Activated CD4-positive, CD25-positive, alpha-beta regulatory T cell treated with anti-CD3 and anti-CD28 coated beads, Interleukin-2, amount 50 U/mL, for 24 hours (primary cell): Measurements from ENCODE around the gene CHKB.
"Not testable (repeated sequence)": the region's sequence is repeated elsewhere in the genome, so short reads cannot be mapped to it uniquely, and the experiment has no call there.

Experiments used
- ATAC-seq, 2 donors: fragments of 150-1000 bp; cut with Tn5 transposase; one replicate each; pipeline ENCODE4 v1.10.0; 2021; ENCODE audit warnings: mild to moderate bottlenecking in 1 of 2, moderate library complexity in 1 of 2

Gene CHKB

DNA sequence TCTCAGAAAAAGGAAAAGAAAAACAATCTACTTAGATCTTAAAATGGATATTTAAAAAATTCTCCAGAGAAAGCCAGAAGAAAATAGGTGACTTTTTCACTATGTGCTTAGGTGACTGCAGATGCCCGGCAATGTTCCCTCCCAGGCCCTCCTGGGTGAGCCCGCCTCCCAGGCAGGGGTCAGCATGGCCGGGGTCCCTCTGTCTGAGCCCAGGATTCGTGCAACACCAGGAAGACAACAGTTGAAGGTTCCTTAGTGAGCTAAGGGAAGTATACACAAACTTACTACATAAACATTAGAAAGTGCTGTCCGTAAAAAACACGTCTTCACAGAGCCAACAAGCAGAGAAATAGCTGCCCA, 29.5 kb upstream of the CHKB start:
- ATAC-seq: no peak

DNA sequence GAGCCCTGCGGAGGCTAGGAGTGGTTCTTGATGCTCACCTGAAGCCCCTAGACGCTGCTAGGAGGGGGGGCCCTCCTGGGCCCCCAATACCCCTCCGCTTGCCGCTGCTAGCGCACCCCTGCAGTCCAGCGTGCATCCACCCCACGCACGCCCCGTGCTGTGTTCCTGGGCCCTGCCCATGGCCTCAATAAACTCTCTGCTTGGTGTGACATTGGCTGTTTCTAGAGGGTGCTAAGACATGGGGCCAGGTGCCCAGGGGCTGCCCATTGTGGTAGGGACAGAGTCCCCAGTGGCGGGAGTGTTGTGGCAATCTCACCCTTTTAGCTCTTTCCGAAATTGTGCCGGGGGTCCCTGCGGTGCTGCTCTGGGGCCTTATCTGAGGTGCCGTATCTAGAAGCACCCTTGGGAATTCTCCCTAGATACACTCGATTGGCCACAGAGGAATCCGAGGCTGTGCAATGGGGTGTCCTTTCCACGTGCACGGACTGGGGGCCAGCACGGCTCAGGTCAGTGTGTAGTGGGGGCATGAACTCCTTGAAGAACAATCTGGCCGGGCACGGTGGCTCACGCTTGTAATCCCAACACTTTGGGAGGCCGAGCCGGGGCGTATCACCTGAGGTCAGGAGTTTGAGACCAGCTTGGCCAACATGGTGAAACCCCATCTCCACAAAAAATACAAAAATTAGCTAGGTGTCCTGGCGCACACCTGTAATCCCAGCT, 28.9 kb upstream of the CHKB start:
- no peak for ATAC-seq

DNA sequence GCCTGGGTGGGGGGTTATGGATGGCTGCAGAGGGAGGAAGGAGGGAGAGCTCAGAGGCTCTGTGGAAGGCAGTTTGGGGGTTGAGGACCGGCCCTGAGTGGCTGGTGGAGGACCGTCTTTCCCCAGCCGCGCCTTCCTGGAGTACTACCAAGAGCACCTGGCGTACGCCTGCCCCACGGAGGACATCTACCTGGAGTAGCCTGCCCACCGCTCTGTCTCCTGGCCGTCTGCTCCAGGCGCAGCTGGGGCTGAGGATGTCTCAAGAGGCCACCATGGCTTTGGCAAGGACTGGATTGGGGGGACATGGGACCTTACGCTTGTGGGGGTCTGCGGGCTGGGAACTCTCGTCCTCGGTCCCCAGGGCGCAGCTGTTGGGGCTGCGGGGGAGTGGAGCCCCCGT, 27.9 kb upstream of the CHKB start:
- ATAC-seq: no peak

DNA sequence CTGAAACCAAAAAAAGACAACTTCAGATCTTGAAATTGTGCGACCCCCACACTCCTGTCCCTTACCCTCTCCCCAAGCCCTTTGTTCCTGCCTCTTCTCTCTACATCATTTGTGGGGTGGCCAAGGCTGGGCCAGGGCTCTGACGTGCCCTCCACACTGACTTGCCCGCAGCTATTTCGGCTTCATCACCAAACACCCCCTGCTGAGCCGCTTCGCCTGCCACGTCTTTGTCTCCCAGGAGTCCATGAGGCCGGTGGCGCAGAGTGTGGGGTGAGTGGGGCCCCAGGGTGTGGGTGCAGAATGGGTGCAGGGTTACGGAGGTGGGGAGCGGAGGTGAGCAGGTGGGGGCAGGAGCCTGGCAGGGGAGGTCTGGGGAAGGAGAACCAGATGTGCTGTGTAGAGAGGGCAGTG, 27.4 kb upstream of the CHKB start:
- no peak for ATAC-seq

DNA sequence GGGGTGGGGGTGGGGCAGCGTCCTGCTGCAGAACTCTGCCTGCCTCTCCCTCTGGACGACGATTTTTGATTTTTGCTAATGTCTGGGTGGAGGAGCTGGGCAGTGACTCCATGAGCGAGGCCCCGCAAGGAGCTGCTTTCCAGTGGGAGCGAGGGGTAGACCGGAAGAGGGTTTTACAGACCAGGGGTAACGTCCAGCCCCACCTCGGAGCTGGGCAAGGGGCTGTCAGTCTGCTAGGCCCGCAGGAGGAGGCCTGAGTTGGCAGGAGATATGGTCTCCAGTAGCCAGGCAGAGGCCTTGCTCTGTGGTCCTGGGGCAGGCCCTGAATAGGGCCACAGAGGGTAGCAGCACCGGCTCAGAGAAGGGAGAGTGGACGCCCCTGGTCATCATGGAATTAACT, 26.9 kb upstream of the CHKB start:
- no peak for ATAC-seq

DNA sequence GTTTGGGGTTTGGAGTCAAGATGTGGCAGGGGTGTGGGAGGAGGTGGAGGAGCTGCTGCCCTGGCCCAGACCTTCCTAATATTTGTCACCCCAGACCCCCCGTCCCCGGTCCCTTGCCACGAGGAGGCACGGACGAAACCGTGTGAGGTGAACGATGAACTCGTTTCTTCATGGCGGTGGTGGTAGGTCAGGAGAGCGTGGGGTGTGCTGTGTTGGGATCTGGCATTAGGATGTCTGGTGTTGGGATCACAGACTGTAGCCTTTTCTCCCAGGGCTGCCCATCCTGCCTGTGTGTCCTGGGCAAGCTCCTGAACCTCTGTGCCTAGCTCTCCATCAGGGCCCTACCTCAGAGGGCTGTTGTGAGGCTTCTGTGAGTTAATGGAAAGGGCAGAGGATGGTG, 26.3 kb upstream of the CHKB start:
- no peak for ATAC-seq

DNA sequence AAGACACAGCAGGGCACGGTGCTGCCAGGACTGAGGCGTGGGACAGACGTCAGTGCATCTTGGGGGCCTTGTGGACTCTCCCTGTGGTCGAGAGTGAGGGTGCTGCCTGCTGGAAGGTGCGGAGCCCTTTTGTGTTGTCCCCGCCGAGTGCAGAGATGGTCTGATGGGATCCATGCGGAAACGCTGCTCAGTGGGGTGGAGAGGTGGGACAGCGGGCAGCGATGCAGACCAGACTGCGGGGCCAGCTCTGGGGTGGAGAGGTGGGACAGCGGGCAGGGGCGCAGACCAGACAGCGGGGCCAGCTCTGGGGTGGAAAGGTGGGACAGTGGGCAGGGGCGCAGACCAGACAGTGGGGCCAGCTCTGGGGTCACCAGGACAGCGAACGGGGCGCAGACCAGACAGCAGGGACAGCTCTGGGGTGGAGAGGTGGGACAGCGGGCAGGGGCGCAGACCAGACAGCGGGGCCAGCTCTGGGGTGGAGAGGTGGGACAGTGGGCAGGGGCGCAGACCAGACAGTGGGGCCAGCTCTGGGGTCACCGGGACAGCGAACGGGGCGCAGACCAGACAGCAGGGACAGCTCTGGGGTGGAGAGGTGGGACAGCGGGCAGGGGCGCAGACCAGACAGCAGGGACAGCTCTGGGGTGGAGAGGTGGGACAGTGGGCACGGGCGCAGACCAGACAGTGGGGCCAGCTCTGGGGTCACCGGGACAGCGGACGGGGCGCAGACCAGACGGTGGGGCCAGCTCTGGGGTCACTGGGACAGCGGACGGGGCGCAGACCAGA, 25.6 kb upstream of the CHKB start:
- ATAC-seq: not testable (repeated sequence)

DNA sequence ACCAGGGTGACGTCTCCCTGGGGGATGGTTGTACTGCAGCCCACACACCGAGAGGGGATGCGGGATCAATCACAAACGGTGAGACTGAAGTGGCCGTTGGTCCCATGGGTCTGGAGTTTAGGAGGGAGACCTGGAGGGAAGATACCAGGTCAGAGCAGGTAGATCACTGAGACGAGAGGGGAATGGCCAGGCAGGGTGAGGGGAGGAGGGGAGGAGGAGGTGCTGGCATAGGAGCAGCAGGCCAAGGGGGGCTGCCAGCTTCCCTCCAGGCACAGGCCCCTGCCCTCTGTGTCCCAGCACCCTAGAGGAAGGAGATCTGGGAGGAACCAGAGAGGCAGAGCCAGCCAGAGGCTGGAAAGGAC, 25.0 kb upstream of the CHKB start:
- no peak for ATAC-seq

DNA sequence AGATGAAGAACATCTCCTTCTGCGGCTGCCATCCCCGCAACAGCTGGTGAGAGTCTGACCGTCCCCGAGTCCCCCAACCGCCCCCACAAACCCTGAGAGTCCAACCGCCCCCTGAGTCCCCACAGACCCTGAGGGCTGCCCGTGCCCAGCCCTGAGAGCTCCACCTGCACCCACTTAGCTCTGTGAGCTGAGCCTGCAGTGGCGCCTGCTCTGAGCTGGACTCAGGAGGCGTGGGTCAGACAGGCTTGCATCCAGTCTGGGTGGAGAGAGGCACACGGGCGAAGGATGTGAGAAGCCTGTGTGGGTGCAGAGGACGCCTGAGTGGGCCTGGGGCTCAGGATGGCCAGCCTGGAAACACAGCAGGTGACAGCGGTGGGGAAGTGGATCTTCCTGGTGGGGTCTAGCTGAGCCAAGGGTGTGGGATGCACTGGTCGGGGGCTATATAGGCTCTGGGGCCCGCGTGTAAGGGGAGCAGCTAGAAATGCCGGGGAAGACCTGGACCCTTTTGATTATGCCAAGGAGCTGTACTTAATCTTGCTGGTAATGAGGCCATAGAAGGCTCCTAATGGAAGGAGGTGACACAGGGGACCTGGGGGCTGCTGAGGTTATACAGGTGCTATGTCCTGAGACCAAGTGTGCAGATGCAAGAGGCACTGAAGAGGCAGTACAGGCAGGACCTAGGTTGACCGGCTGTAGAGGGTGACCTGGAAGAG, 24.5 kb upstream of the CHKB start:
- ATAC-seq: no peak

DNA sequence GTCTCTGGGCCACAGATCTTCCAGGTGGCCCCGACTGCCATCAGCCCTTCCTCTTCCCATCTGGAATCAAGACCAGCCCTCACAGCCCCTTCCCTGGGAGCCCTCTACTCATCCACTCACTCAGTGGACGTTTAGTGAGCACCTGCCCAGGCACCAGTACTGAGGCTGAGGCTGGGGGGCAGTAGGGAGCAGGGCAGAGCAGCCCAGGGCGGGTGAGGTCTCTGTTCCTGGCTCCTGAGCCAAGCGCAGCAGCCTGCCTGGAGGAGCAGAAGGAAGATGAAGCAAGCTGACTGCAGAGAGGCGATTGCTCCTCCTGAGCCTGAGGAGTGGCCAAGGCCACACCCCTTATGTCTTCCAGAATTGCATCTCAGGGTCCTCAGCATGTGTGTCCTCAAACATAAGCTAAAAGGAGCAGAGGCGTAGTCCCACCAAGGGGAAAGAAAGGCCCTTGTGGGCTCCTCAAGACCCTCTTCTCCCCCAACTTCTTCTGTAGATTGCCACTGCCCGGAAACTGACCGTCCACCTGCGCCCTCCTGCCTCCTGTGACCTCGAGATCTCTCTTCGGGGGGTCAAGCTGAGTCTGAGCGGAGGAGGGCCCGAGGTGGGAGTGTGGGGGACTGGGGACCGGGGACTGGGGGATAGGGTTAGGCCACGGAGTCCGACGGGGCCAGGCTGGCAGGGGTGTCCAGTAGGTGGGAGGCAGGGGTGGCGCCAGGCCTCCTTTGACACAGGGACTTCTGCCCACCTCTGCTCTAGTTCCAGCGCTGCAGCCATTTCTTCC, 23.7 kb upstream of the CHKB start:
- no peak for ATAC-seq

DNA sequence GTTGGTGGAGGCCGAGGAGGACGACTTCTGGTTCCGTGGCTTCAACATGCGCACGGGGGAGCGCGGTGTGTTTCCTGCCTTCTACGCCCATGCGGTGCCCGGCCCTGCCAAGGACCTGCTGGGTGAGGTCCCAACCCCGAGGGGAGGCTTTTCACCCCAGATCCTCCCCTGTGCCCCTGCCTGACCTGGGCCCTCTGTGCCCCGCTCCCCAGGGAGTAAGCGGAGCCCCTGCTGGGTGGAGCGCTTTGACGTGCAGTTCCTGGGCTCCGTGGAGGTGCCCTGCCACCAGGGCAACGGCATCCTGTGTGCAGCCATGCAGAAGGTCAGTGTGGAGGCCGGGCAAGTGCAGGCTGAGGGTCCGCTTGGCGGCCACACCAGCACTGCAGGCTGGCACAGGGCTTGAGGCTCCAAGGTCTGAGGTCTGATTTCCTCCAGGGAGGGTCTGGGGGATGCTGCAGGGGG, 23.0 kb upstream of the CHKB start:
- ATAC-seq: no peak

DNA sequence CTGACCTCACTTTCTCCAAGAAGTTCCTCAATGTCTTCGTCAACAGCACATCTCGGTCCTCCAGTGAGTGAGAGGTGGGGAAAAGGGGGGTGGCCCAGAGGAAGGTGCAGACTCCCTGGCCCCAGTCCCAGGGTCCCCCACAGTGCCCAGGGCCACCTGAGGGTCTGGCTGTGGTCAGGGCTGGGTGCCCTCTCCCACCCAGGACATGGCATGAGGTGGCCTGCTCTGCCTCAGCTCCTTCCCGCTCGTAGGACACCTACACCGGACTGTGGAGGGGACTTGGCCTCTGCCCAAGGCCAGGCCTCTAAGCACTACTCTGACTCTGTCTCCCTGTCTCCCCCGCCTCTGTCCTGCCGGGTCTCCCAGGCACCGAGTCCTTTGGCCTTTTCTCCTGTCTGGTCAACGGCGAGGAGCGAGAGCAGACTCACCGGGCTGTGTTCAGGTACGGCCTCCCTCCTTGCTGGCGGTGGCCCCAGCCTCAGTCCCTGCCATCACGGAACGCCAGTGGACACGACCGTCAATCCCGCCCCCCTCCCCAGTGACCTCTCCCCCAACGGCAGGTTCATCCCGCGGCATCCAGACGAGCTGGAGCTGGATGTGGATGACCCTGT, 22.5 kb upstream of the CHKB start:
- ATAC-seq: no peak

DNA sequence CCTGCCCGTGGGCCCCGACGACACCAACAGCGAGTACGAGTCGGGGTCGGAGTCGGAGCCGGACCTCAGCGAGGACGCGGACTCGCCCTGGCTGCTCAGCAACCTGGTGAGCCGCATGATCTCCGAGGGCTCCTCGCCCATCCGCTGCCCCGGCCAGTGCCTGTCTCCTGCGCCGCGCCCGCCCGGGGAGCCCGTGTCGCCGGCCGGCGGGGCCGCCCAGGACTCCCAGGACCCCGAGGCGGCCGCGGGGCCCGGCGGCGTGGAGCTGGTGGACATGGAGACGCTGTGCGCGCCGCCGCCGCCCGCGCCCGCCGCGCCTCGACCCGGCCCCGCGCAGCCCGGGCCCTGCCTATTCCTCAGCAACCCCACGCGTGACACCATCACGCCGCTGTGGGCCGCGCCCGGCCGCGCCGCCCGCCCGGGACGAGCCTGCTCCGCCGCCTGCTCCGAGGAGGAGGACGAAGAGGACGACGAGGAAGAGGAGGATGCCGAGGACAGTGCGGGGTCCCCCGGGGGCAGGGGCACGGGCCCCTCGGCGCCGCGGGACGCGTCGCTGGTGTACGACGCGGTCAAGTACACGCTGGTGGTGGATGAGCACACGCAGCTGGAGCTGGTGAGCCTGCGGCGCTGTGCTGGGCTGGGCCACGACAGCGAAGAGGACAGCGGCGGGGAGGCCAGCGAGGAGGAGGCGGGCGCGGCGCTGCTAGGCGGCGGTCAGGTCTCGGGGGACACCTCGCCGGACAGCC, 21.8 kb upstream of the CHKB start:
- ATAC-seq: no peak

DNA sequence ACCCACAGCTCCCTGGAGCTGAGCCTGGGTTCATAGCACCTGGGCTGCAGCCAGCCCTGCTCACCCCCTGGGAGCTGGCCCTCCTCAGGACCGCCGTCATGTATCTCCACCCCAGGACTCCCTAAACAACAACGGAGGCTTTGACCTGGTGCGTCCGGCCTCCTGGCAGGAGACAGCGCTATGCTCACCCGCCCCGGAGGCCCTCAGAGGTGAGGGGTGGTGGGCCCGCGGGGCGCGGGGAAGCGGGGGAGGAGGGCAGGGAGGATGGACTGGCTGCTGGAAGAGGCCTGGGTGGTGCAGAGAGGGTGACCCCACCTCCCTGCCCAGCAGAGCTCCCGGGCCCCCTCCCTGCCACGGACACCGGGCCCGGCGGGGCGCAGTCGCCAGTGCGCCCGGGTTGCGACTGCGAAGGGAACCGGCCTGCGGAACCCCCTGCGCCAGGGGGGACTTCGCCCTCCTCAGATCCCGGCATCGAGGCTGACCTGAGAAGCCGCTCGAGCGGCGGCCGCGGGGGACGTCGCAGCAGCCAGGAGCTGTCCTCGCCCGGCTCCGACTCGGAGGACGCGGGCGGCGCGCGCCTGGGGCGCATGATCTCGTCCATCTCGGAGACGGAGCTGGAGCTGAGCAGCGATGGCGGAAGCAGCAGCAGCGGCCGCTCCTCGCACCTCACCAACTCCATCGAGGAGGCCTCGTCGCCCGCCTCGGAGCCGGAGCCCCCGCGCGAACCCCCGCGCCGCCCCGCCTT, 21.0 kb upstream of the CHKB start:
- no peak for ATAC-seq

DNA sequence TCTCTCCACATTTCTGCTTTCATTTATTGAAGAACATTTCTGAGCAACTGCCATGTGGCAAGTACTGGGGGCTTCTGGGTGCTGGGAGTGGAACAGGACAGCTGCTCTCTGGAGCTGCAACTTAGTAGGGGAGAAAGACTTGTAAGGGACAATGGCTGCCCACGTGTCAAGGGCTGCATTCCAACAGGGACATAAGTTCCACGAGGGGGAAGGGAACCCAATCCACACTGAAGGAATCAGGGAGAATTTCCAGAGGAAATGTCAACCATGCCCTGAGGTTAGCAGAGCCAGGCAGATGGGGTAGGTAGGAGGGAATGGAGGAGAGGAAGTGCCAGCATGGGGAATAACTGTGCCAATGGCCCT, 19.7 kb upstream of the CHKB start:
- no peak for ATAC-seq

DNA sequence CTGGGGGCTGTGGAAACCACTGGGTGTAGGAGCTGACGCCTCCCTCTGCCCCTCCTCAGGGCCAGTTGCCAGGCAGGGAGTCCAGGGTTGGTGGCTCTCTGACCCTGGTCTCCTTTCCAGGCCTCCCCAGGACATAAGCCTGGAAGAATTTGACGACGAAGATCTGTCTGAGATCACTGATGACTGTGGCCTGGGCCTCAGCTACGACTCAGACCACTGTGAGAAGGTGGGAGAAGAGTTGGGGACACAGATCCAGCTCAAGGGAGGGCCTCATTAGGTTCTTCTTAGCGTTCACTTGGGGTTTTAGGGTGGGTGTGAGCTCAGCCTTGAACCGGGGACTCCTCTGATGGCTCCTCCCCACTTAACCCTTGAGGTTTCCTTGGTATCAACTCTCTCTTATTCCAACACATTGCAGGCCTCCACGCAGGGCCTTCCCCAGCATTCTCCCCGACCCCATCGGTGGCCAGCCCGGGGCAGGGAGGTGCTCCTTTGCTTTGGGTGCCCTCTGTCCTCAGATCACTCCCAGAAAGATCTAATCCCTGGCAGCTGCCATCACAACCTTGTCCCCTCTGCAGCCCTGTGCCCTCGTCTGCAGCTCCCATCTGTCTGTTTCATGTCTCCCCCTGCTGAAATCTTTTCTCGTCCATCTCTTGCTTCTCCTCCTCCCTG, 19.2 kb upstream of the CHKB start:
- ATAC-seq: no peak

DNA sequence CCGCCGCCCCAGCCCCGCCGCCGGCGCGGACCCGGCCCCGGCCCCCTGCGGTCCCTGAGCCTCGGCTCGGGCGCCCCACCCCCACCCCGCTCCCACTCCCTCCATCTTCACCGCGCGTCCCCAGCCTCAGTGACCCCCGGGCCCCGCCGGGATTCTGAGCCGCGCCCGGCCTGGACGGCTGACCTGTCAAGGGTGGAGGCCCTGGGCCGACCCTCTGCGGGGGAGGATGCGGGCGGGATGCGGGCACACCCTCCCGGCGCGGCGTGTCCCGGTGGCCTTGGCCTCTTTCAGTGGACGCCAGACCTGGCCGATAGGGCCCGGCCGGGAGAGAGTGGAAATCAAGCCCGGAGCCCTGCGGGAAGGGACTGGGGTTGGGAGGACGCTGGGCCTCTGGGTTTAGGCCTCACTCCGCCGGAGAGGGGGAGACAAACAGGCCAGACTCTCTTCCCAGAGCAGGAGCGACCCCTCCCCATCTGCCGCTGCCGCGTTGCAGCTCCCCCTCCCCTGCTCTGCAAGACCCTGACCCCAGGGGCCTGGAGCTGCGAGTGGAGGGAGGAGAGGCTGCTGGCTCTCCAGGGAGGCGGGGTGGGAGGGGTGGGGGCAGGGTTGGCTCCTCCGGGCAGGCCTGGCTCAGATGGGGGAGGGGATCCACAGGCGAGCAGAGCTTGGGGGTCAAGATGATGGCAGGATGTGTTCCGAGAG, 18.5 kb upstream of the CHKB start:
- ATAC-seq: no peak

DNA sequence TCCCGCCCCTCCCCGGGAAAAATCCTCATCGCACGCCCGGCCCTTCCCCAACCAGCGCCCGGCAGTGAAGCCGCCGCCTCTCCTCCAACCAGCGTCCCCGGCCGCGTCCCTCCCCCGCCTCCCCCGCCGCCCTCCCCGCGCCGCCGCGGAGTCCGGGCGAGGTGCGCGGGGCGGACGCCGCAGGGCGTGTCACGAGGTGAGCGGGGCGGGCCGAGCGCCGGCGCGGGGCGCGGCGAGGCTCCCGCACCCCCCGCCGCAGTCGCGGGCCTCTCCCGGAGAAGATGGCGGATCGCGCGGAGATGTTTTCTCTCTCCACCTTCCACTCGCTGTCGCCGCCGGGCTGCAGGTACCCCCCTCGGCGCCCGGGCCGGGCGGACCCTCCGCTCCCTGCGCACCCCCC, 17.9 kb upstream of the CHKB start, which contains the start of gene MAPK8IP2:
MAPK8IP2 (plus strand) TSS at position 256 of the 400 bp plus-strand sequence; CDS start at position 282, 26 bp downstream.
- peak; percentile 36 to 50 for ATAC-seq

DNA sequence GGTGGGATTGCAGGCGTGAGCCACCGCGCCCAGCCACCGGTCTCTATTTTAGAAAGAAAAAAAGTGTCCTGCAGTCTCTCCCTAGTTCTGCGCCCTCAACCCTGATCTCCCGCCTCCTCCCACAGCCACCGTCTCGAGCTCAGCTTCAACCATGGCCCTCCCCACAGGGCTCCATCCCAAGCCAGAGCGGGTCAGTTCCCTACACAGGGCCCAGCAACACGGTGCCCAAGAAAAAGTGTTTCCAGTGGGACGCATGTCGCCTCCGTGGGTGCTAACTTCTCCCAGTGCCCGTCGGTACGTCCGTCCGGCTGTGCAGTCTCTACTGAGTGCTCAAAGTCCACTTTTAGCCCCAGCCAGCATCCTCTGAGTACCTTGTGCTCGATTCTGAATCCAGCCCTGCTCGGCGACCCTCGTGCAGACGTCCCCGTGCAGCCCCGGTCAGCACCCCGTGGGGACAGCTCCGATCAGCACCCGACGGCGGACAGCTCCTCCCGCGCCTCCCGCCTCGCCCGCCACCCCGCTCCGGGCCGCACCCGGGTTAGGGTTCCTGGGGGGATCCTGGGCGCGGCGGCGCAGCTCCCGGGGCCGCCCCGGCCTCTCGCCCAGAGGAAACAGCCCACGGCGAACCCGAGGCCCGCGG, 17.3 kb upstream of the CHKB start:
- ATAC-seq: peak; percentile 66 to 74
